ENCODE results near the gene FYN.

The FYN gene

GRCh38 chr6:111767752-111768430 is 105.4 kb downstream of the FYN start:
- DNase-seq, result no peak

- DNase-seq, result no peak
These were observed 106.9 kb downstream of the FYN start for GRCh38 chr6:111766201-111766857.

- no peak for DNase-seq
These were observed 107.5 kb downstream of the FYN start for GRCh38 chr6:111765763-111766162.

GRCh38 chr6:111764238-111765175 is 108.7 kb downstream of the FYN start:
- peak; percentile 73 for DNase-seq

GRCh38 chr6:111763381-111763780 is 109.9 kb downstream of the FYN start:
- no peak for DNase-seq

GRCh38 chr6:111761783-111762312 is 111.4 kb downstream of the FYN start:
- DNase-seq, result peak; percentile 60

GRCh38 chr6:111761212-111761611 is 112.0 kb downstream of the FYN start:
- DNase-seq, result no peak

- DNase-seq, result peak; percentile 46
These were observed 113.1 kb downstream of the FYN start for GRCh38 chr6:111759836-111760785.

GRCh38 chr6:111759331-111759835 is 113.9 kb downstream of the FYN start:
- DNase-seq, result no peak

GRCh38 chr6:111758608-111759329 is 114.5 kb downstream of the FYN start:
- DNase-seq, result peak; percentile 42

- DNase-seq, result no peak
These were observed 115.9 kb downstream of the FYN start for GRCh38 chr6:111757342-111757741.

GRCh38 chr6:111754423-111754822 is 118.8 kb downstream of the FYN start:
- no peak for DNase-seq

GRCh38 chr6:111753573-111753972 is 119.7 kb downstream of the FYN start:
- no peak for DNase-seq

GRCh38 chr6:111752476-111752875 is 120.8 kb downstream of the FYN start:
- no peak for DNase-seq

GRCh38 chr6:111750753-111751673 is 122.2 kb downstream of the FYN start:
- DNase-seq, result peak; percentile 61

GRCh38 chr6:111750153-111750552 is 123.1 kb downstream of the FYN start:
- no peak for DNase-seq

- DNase-seq, result no peak
These were observed 125.0 kb downstream of the FYN start for GRCh38 chr6:111748231-111748647.

- no peak for DNase-seq
These were observed 125.4 kb downstream of the FYN start for GRCh38 chr6:111747829-111748228.

- DNase-seq, result no peak
These were observed 125.9 kb downstream of the FYN start for GRCh38 chr6:111747396-111747795.

- DNase-seq, result no peak
These were observed 126.3 kb downstream of the FYN start for GRCh38 chr6:111746983-111747382.

Data from activated naive CD4-positive, alpha-beta T cell treated with Interleukin-2 at 50 U/mL for 16 hours (primary cell).